HepG2 (cell line): ENCODE data around the gene ARL16. TPM values are rescaled to one million over a fixed set of nuclear protein-coding genes. Genes with fewer than 3 reads are reported as not detected.

Experiments
- ADNP ChIP-seq: sonication (generic); formaldehyde crosslinking; IDR thresholded peaks from 2 replicates; pipeline ENCODE4 v1.4.0; 2020; ENCODE audit warnings: missing genetic modification reagents
- AKAP8 ChIP-seq: sonication (generic); formaldehyde crosslinking; IDR thresholded peaks from 2 replicates; pipeline ENCODE4 v1.5.1; 2020; ENCODE audit warnings: mild to moderate bottlenecking, missing genetic modification reagents
- ARID3A ChIP-seq: IDR thresholded peaks from 2 replicates; pipeline ENCODE4 v1.6.1; 2012; ENCODE audit warnings: low read depth, low read length, improper control_type of control experiment
- ATF7-NPFF ChIP-seq: sonication (generic); formaldehyde crosslinking; IDR thresholded peaks from 2 replicates; pipeline ENCODE4 v1.8.1; 2023; ENCODE audit warnings: mild to moderate bottlenecking, low read depth, missing genetic modification reagents, moderate library complexity
- CHD2 ChIP-seq: IDR thresholded peaks from 2 replicates; pipeline ENCODE4 v1.6.1; 2011; ENCODE audit warnings: low read depth, low read length, improper control_type of control experiment
- NCOR1 ChIP-seq: fragments of 200-600 bp; sonication (generic); IDR thresholded peaks from 2 replicates; pipeline ENCODE4 v1.7.0; 2017; ENCODE audit warnings: antibody characterized with exemption, low read length, borderline replicate concordance
- NFE2L1 ChIP-seq: sonication (generic); formaldehyde crosslinking; IDR thresholded peaks from 2 replicates; pipeline ENCODE4 v1.4.0; 2020; ENCODE audit warnings: missing genetic modification reagents, mild to moderate bottlenecking, borderline replicate concordance
- RARG ChIP-seq: sonication (generic); formaldehyde crosslinking; IDR thresholded peaks from 2 replicates; pipeline ENCODE4 v1.4.0; 2020; ENCODE audit warnings: low read depth, mild to moderate bottlenecking, missing genetic modification reagents
- RNF2 ChIP-seq: fragments of 450-650 bp; conservative IDR thresholded peaks from 2 replicates; pipeline ENCODE4 v1.6.1; 2016; ENCODE audit warnings: low read depth
- SP140L ChIP-seq: sonication (generic); formaldehyde crosslinking; IDR thresholded peaks from 2 replicates; pipeline ENCODE4 v1.4.0; 2020; ENCODE audit warnings: missing genetic modification reagents, borderline replicate concordance
- ZNF142 ChIP-seq: sonication (generic); formaldehyde crosslinking; IDR thresholded peaks from 2 replicates; pipeline ENCODE4 v1.4.0; 2020; ENCODE audit warnings: missing genetic modification reagents
- ZNF280D ChIP-seq: sonication (generic); formaldehyde crosslinking; IDR thresholded peaks from 2 replicates; pipeline ENCODE4 v1.5.1; 2020; ENCODE audit warnings: mild to moderate bottlenecking, missing genetic modification reagents
- ZNF674 ChIP-seq: sonication (generic); formaldehyde crosslinking; IDR thresholded peaks from 2 replicates; pipeline ENCODE4 v1.5.0; 2020; ENCODE audit warnings: low read depth, mild to moderate bottlenecking, missing genetic modification reagents
- ZNF720 ChIP-seq: sonication (generic); formaldehyde crosslinking; IDR thresholded peaks from 2 replicates; pipeline ENCODE4 v1.4.0; 2020; ENCODE audit warnings: missing genetic modification reagents
- ZNF773 ChIP-seq: sonication (generic); formaldehyde crosslinking; IDR thresholded peaks from 2 replicates; pipeline ENCODE4 v1.4.0; 2020; ENCODE audit warnings: missing genetic modification reagents, borderline replicate concordance
- ZSCAN30 ChIP-seq: sonication (generic); formaldehyde crosslinking; IDR thresholded peaks from 2 replicates; pipeline ENCODE4 v1.5.0; 2020; ENCODE audit warnings: mild to moderate bottlenecking, missing genetic modification reagents
- polyA plus RNA-seq, 8 experiments: library from polyadenylated mRNA; depleted of rRNA in 3 of 8; stranded (reverse) in 7 of 8; unstranded in 1 of 8; fragments of >200 nt; fragmentation: Illumina TruSeq in 4 of 8; extraction: Trizol in 4 of 8; gene quantifications; 2 replicates each; pipeline versions ENCODE4 v1.2.1 to v1.2.3, GENCODE V29; 2011 to 2016; ENCODE audit warnings: low read depth in 4 of 8, missing spikeins in 1 of 8, mixed read lengths in 1 of 8; ENCODE audit not compliant: insufficient read depth in 1 of 8
- total RNA-seq, 5 experiments: library from RNA; depleted of rRNA; stranded (reverse); fragments of >200 nt; fragmentation: Illumina TruSeq; extraction: Trizol; gene quantifications; 2 replicates each; pipeline ENCODE4 v1.2.3, GENCODE V29; 2016; ENCODE audit warnings: low read depth in 1 of 5
- TF ChIP-seq, protein P1 (sequence below): sonication (generic); formaldehyde crosslinking; IDR thresholded peaks from 2 replicates; pipeline ENCODE4 v1.4.0; 2020; ENCODE audit warnings: missing genetic modification reagents

ARL16 gene
- total and polyA plus RNA-seq, 2 of the 13 experiments (the other 11 are each of a cell fraction or from before 2014, with no cell fraction given), result 20.8 to 30.8 TPM

GRCh38 chr17:81720267-81721071, 36.9 kb upstream of the ARL16 start (continued):
- TF ChIP-seq ZNF720 (CRISPR knock-in tag) (no peak), AKAP8 (CRISPR knock-in tag) (no peak), ATF7-NPFF (CRISPR knock-in tag) (no peak), RARG (CRISPR knock-in tag) (no peak), CHD2 (no peak), NFE2L1 (CRISPR knock-in tag) (no peak), ZSCAN30 (CRISPR knock-in tag) (0 out of 2 replicates have a peak, but pooled peaks have one; percentile 55), ZNF674 (CRISPR knock-in tag) (no peak), ADNP (CRISPR knock-in tag) (no peak), ZNF280D (no peak), ARID3A (no peak), ZNF773 (CRISPR knock-in tag) (no peak), RNF2 (no peak), ZNF142 (CRISPR knock-in tag) (no peak), SP140L (CRISPR knock-in tag) (no peak), NCOR1 (no peak)
- TF ChIP-seq, protein P1, sequence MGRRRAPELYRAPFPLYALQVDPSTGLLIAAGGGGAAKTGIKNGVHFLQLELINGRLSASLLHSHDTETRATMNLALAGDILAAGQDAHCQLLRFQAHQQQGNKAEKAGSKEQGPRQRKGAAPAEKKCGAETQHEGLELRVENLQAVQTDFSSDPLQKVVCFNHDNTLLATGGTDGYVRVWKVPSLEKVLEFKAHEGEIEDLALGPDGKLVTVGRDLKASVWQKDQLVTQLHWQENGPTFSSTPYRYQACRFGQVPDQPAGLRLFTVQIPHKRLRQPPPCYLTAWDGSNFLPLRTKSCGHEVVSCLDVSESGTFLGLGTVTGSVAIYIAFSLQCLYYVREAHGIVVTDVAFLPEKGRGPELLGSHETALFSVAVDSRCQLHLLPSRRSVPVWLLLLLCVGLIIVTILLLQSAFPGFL (CRISPR knock-in tag), result no peak
